Stimulated activated CD8-positive, alpha-beta memory T cell treated with anti-CD3 and anti-CD28 coated beads, Interleukin-7, amount 100 ng/mL, for 4 hours (primary cell): ENCODE data around the gene LEFTY1.

ENCODE experiments used
- DNase-seq, 2 donors: peaks; one replicate each; pipeline ENCODE4 v3.0.0-alpha.2; 2020; ENCODE audit warnings: low read depth in 2 of 2

LEFTY1 gene

GRCh38 chr1:225871359-225872074 is 17.4 kb downstream of the LEFTY1 start:
- no peak for DNase-seq

GRCh38 chr1:225870911-225871310 is 18.0 kb downstream of the LEFTY1 start:
- DNase-seq: no peak

- DNase-seq: no peak
Observed at GRCh38 chr1:225868631-225869330, 20.2 kb downstream of the LEFTY1 start.

- DNase-seq: no peak
Observed at GRCh38 chr1:225866981-225867380, 22.0 kb downstream of the LEFTY1 start.

- DNase-seq: peak; percentile 72
Observed at GRCh38 chr1:225866061-225866837, 22.7 kb downstream of the LEFTY1 start.

- no peak for DNase-seq
Observed at GRCh38 chr1:225865514-225865913, 23.4 kb downstream of the LEFTY1 start.

- no peak for DNase-seq
Observed at GRCh38 chr1:225863167-225863566, 25.8 kb downstream of the LEFTY1 start.

- DNase-seq: no peak
Observed at GRCh38 chr1:225862581-225862950, 26.4 kb downstream of the LEFTY1 start.

- DNase-seq: no peak
Observed at GRCh38 chr1:225861834-225862580, 26.9 kb downstream of the LEFTY1 start.

- DNase-seq: no peak
Observed at GRCh38 chr1:225860876-225861441, 28.0 kb downstream of the LEFTY1 start.

GRCh38 chr1:225860107-225860506 is 28.8 kb downstream of the LEFTY1 start:
- DNase-seq: no peak

GRCh38 chr1:225859151-225859550 is 29.8 kb downstream of the LEFTY1 start:
- no peak for DNase-seq

- DNase-seq: no peak
Observed at GRCh38 chr1:225857256-225857655, 31.7 kb downstream of the LEFTY1 start.

- no peak for DNase-seq
Observed at GRCh38 chr1:225855503-225856300, 33.2 kb downstream of the LEFTY1 start.

GRCh38 chr1:225853441-225853840 is 35.5 kb downstream of the LEFTY1 start:
- DNase-seq: no peak

GRCh38 chr1:225852413-225853124 is 36.4 kb downstream of the LEFTY1 start:
- DNase-seq: no peak

GRCh38 chr1:225851805-225852204 is 37.1 kb downstream of the LEFTY1 start:
- no peak for DNase-seq

- no peak for DNase-seq
Observed at GRCh38 chr1:225850370-225850769, 38.6 kb downstream of the LEFTY1 start.

- DNase-seq: peak in 1 of 2 donors; percentile 37
Observed at GRCh38 chr1:225849925-225850324, 39.0 kb downstream of the LEFTY1 start.
